ENCODE results near the gene PIAS1.
"Not testable (repeated sequence)": the region's sequence is repeated elsewhere in the genome, so short reads cannot be mapped to it uniquely, and the experiment has no call there.

PIAS1 gene

DNA sequence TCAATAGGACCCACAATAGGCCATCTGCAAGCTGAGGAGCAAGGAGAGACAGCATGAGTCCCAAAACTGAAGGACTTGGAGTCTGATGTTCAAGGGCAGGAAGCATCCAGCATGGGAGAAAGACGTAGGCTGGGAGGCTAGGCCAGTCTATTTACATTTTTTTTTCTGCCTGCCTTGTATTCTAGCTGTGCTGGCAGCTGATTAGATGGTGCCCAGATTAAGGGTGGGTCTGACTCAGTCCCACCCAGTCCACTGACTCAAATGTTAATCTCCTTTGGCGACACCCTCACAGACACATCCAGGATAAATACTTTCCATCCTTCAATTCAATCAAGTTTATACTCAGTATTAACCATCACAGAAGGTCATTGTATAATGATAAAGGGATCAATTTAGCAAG, 15.9 kb upstream of the PIAS1 start:
- no peak for DNase-seq

GRCh38 chr15:68040144-68040543, 14.0 kb upstream of the PIAS1 start:
- no peak for DNase-seq

- DNase-seq = no peak
Measured at GRCh38 chr15:68042156-68042854, 11.8 kb upstream of the PIAS1 start.

DNA sequence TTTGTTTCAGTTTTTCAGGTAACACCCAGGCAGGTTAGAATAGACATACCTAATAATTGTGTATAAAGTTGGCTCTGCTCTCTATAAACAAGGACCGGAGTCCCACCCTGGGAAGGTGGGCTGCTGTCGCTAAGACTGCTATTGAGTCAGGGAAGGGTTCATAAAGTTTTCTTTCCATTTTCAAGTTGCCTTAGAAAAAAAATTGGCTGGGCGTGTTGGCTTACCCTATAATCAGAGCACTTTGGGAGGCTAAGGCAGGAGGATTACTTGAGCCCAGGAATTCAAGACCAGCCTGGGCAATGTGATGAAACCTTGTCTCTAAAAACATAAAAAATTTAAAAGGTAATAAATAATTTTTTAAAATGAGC, 11.3 kb upstream of the PIAS1 start:
- no peak for DNase-seq

- DNase-seq = no peak
Measured at GRCh38 chr15:68045289-68046265, 8.5 kb upstream of the PIAS1 start.

DNA sequence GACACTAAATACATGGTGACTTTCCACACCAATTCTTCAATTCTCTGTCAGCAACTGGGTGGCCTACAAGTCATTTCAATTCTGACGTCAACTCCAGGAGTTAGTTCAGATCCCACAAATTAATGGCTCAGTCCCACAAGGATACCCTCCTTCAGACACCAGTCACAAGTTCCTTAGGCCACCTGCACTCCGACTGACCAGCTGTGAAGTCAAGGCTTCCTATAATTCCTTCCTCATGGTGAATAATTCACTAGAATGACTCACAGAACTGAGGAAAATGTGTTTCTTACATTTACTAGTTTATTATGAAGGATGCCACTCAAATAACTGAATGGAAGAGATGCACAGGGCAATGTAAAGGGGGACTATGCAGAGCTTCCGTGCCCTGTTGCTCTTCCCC, 6.3 kb upstream of the PIAS1 start:
- DNase-seq = no peak

GRCh38 chr15:68051109-68051508, 3.0 kb upstream of the PIAS1 start:
- no peak for DNase-seq

DNA sequence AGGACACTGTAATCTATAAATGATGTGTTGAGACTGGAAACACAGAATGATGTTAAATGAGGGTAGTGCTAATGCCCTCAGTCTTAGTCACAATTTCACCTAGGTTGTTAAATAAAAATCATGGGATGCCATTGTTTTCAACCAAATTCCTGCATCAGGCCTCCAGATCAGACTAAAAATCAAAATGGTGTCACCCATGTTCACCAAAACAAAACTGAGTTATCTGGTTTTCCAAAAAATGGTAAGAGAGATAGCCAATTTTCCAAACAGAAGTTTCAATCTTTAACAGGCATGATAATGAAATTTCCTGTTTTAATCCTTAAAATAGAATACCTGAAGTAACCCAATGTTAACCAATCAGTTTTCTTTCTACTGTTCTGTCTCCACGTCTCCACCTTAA, 2.2 kb upstream of the PIAS1 start:
- no peak for DNase-seq

- DNase-seq = no peak
Measured at GRCh38 chr15:68052431-68052830, 1.7 kb upstream of the PIAS1 start.

GRCh38 chr15:68053001-68053400, 1.1 kb upstream of the PIAS1 start:
- DNase-seq = no peak

GRCh38 chr15:68054628-68055223, 611 bp downstream of the PIAS1 start:
- no peak for DNase-seq

DNA sequence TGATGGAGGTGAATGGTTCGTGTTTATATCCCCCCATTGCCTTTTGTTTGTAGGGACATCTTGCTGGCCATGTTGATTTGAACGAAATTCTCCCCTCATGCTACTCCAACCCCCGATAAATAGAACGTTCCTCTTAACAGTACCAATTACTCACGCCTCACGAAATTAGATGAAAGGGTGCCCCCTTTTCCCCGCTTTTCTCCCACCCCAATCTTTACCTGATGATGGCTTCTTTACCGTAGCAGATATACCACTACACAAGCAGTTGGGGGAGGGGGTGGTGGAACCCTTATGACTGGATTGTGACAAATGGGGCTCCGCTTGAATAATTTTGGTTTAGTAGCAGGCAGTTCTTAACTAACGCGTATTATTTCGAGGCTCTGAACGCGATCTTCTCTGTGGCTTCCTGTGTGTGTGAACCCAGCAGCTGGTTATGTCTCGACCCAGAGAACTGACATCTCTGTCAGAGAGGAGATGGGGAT, 1.1 kb downstream of the PIAS1 start:
- no peak for DNase-seq

- DNase-seq = no peak
Measured at GRCh38 chr15:68056097-68056865, 2.2 kb downstream of the PIAS1 start.

DNA sequence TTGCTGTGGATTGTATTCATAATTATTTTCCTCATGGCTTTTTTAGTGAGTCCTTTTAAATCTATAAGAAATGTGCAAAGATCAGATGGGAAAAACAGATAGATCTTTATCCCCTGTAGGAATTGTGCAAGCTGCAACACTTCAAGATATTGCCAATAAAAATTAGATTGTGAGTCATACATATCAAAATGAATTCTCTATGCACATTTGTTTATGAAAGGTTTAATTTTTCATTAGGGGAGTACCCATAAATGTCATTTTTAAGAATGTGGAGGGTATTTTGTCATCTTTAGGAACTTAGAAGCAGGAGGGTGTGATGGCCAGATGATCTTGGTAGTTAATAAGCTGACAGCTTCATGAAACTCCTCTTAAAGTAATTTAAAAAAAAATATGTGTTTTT, 2.9 kb downstream of the PIAS1 start:
- DNase-seq = no peak

GRCh38 chr15:68057758-68058157, 3.6 kb downstream of the PIAS1 start:
- DNase-seq = no peak

- not testable (repeated sequence) for DNase-seq
Measured at GRCh38 chr15:68058970-68059369, 4.9 kb downstream of the PIAS1 start.

DNA sequence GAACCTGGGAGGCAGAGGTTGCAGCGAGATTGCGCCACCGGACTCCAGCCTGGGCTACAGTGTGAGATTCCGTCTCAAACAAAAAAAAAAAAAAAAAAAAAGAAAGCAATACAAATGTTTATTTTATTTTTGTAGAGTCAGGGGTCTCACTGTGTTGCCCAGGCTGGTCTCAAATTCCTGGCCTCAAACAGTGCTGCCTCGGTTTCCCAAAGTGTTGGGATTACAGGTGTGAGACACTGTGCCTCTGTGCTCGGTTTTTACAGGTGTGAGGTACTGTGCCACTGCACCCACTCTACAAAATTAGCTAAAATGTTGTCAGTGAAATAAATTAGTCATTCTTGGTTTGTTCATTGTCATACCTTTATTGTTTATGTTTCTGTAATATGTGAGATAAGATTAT, 5.5 kb downstream of the PIAS1 start:
- no peak for DNase-seq

DNA sequence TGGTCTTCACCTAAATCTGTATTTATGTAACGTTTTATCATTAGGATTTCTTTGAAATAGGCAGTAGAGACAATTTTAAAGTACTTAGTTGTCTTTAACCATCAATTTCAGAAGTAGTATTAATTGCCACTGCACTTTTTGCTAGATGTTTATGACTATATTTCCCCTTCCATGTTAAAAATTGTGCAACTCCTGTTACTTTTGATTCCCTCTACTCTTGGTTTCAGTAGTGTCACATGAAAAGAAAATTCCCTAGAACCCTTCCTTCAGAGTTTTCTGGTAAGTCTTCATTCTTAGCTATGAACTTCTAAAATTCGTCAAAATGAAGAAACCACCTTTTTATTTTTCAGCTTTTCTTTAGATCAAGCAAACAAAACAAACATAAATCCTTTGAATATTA, 7.1 kb downstream of the PIAS1 start:
- no peak for DNase-seq

DNA sequence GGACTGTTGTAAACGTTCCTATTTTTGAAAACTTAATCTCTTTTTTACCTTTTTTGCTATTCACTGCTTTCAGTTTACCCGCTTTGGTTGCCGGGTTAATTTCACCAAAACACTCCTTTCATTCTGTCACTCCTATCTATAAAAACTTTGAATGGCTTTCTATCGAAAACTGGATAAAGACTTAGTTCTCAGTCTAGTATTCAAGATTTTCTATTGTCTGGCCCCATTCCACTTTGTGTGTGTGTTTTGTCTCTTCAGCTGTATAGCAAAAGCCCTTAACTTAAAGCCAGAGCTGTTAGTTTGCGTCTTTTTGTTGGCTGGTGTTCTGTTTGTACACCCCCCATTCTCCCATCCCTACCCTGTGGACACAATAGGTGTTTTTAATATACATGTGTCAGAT, 7.5 kb downstream of the PIAS1 start:
- DNase-seq = no peak

- DNase-seq = no peak
Measured at GRCh38 chr15:68062214-68062613, 8.1 kb downstream of the PIAS1 start.

GRCh38 chr15:68062946-68063465, 8.9 kb downstream of the PIAS1 start:
- DNase-seq = no peak

DNA sequence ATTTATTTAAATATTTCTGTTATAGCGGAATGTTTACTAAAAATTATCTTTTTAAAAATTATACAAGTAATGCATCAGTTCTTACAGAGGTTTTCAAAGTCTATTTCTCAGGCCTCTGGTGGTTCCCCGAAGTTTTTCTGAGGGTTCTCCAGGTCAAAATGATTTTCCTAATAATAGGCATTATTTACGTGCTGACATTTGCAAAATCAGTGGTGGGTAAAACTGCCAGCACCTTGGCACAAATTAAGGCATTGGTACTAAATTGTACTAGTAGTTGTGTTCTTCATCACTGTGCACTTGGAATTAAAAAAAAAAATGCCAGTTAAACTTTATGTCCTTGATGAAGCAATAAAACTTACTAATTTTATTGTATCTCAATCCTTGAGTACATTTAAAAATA, 9.5 kb downstream of the PIAS1 start:
- no peak for DNase-seq
